ENCODE measurements around the gene RAD21L1.

- no peak for TF ChIP-seq ESRRA (IDR thresholded peaks at IDR 0.05; ENCODE audit: borderline replicate concordance, low read length)
- TF ChIP-seq, protein P1, sequence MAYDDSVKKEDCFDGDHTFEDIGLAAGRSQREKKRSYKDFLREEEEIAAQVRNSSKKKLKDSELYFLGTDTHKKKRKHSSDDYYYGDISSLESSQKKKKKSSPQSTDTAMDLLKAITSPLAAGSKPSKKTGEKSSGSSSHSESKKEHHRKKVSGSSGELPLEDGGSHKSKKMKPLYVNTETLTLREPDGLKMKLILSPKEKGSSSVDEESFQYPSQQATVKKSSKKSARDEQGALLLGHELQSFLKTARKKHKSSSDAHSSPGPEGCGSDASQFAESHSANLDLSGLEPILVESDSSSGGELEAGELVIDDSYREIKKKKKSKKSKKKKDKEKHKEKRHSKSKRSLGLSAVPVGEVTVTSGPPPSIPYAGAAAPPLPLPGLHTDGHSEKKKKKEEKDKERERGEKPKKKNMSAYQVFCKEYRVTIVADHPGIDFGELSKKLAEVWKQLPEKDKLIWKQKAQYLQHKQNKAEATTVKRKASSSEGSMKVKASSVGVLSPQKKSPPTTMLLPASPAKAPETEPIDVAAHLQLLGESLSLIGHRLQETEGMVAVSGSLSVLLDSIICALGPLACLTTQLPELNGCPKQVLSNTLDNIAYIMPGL (CRISPR knock-in tag; IDR thresholded peaks at IDR 0.05; ENCODE audit: borderline replicate concordance): no peak
- TF ChIP-seq, protein P2, sequence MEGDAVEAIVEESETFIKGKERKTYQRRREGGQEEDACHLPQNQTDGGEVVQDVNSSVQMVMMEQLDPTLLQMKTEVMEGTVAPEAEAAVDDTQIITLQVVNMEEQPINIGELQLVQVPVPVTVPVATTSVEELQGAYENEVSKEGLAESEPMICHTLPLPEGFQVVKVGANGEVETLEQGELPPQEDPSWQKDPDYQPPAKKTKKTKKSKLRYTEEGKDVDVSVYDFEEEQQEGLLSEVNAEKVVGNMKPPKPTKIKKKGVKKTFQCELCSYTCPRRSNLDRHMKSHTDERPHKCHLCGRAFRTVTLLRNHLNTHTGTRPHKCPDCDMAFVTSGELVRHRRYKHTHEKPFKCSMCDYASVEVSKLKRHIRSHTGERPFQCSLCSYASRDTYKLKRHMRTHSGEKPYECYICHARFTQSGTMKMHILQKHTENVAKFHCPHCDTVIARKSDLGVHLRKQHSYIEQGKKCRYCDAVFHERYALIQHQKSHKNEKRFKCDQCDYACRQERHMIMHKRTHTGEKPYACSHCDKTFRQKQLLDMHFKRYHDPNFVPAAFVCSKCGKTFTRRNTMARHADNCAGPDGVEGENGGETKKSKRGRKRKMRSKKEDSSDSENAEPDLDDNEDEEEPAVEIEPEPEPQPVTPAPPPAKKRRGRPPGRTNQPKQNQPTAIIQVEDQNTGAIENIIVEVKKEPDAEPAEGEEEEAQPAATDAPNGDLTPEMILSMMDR (IDR thresholded peaks at IDR 0.05): no peak
- TF ChIP-seq POLR2A (IDR thresholded peaks at IDR 0.05; ENCODE audit: low read length): no peak
- no peak for TF ChIP-seq PHF8 (IDR thresholded peaks at IDR 0.05; ENCODE audit: borderline replicate concordance, low read depth)
- no peak for TF ChIP-seq ATOH8 (CRISPR knock-in tag; IDR thresholded peaks at IDR 0.05; ENCODE audit: low read depth)
- no peak for TF ChIP-seq POLR2AphosphoS2 (conservative IDR thresholded peaks at IDR 0.05; ENCODE audit: low read length)
- TF ChIP-seq RAD21 (conservative IDR thresholded peaks at IDR 0.05 in 1 of 2, IDR thresholded peaks at IDR 0.05 in 1 of 2): no peak
- TF ChIP-seq SMC3 (IDR thresholded peaks at IDR 0.05): no peak
- TF ChIP-seq EHMT2 (IDR thresholded peaks at IDR 0.05; ENCODE audit: low read depth): no peak
- TF ChIP-seq CHD2 (IDR thresholded peaks at IDR 0.05; ENCODE audit: low read length, partially characterized antibody): no peak
- no peak for TF ChIP-seq RFX5 (IDR thresholded peaks at IDR 0.05)
- no peak for TF ChIP-seq USF2 (IDR thresholded peaks at IDR 0.05)
Measured at GRCh38 chr20:1252416-1252815, 26.6 kb downstream of the RAD21L1 start.
